Activated T-cell treated with anti-CD3 and anti-CD28 coated beads for 48 hours (primary cell): ENCODE results near the gene USP28.
"Not testable (repeated sequence)": the region's sequence is repeated elsewhere in the genome, so short reads cannot be mapped to it uniquely, and the experiment has no call there.

Experiments used
- DNase-seq: peaks from one replicate; pipeline ENCODE4 v3.0.0-alpha.2; 2020; ENCODE audit warnings: low read depth

USP28 gene

GRCh38 chr11:113773092-113773415, 102.3 kb downstream of the USP28 start:
- no peak for DNase-seq

- DNase-seq, result no peak
Observed at GRCh38 chr11:113771964-113772363, 103.4 kb downstream of the USP28 start.

- DNase-seq, result no peak
Observed at GRCh38 chr11:113764527-113765219, 110.7 kb downstream of the USP28 start.

- not testable (repeated sequence) for DNase-seq
Observed at GRCh38 chr11:113763040-113763439, 112.3 kb downstream of the USP28 start.

GRCh38 chr11:113760241-113760640, 115.1 kb downstream of the USP28 start:
- no peak for DNase-seq

GRCh38 chr11:113752932-113753331, 122.4 kb downstream of the USP28 start:
- no peak for DNase-seq
